Thymus (tissue), 2 donors: ENCODE measurements around the gene STAP1. TPM values are rescaled to one million over a fixed set of nuclear protein-coding genes. Genes with fewer than 3 reads are reported as not detected.

Source experiments
- polyA plus RNA-seq: library from polyadenylated mRNA; stranded (reverse); fragments of 200-250 nt; gene quantifications from one replicate; pipeline ENCODE4 v1.2.3, GENCODE V29; 2013
- total RNA-seq: library from RNA; stranded (reverse); fragments of 120-200 nt; gene quantifications from one replicate; pipeline ENCODE4 v1.2.4, GENCODE V29; 2013
- donor health status: healthy.

Gene STAP1
- total and polyA plus RNA-seq, 2 donors = 11.1 to 17.3 TPM

Other genes starting within 250 kb of the STAP1 start
- 33.7 TPM for gene CENPC, start 13.2 kb upstream of the STAP1 start, total RNA-seq
- gene CENPC, start 13.2 kb upstream of the STAP1 start, polyA plus RNA-seq = 10.7 TPM
- 53.5 TPM for gene UBA6, start 142.4 kb downstream of the STAP1 start, total RNA-seq
- 13.8 TPM for gene UBA6, start 142.4 kb downstream of the STAP1 start, polyA plus RNA-seq
- not detected for gene GNRHR, start 195.7 kb downstream of the STAP1 start, total RNA-seq
- not detected for gene GNRHR, start 195.7 kb downstream of the STAP1 start, polyA plus RNA-seq